HCT116 (cell line): Measurements from ENCODE around the gene PREX1. TPM values are rescaled to one million over a fixed set of nuclear protein-coding genes. Genes with fewer than 3 reads are reported as not detected.

Source experiments
- ATAC-seq: fragments of 200-7000 bp; cut with Tn5 transposase; 2 replicates; pipeline ENCODE4 v1.9.1; 2020; ENCODE audit warnings: mild to moderate bottlenecking, moderate library complexity
- BruUV-seq: library from RNA; stranded (reverse); fragments of 400-500 nt; replicated peaks from 2 replicates; lab custom pipeline; 2021; lab: Mats Ljungman, UMichigan
- CTCF ChIA-PET: fragments of 300-600 bp; sonication (Branson Sonifier 250); formaldehyde crosslinking; loops from one replicate; lab custom pipeline; 2021; ENCODE audit warnings: antibody characterized with exemption; lab: Charles Lee
- POLR2A ChIA-PET: fragments of 300-600, 350-600 bp; sonication (Branson Sonifier 250); formaldehyde crosslinking; loops from one replicate; lab custom pipeline; 2021; ENCODE audit warnings: antibody characterized with exemption; lab: Charles Lee
- RAD21 ChIA-PET, 2 experiments: fragments of 300-600 bp; sonication (Branson Sonifier 250); formaldehyde crosslinking; loops; one replicate each; lab custom pipeline; 2023; ENCODE audit warnings: low total read pairs in 2 of 2; ENCODE audit not compliant: uncharacterized antibody in 2 of 2, unreplicated experiment in 2 of 2, low non-redundant PET in 1 of 2; lab: Charles Lee
- DNase-seq: peaks from one replicate; pipeline ENCODE4 v3.0.0-alpha.2; 2010; ENCODE audit warnings: low read depth, low spot score
- H2AFZ ChIP-seq: fragments of 200-600 bp; shearing (Covaris generic), sonication (generic); 2 replicates; pipeline ENCODE4 v1.6.1; 2017; ENCODE audit warnings: low read depth, mixed run types, mixed read lengths, antibody characterized with exemption, low read length; ENCODE audit not compliant: poor library complexity, severe bottlenecking
- H3K27ac ChIP-seq: 2 replicates; pipeline ENCODE4 v1.5.1; 2012; ENCODE audit warnings: low read depth, low read length
- H3K27me3 ChIP-seq: fragments of 200-600 bp; sonication (generic); 2 replicates; pipeline ENCODE4 v1.6.1; 2016; ENCODE audit warnings: mixed run types, low read length, mixed read lengths; ENCODE audit not compliant: insufficient read depth
- H3K36me3 ChIP-seq, 2 experiments: fragments of 200-500 bp in 1 of 2; fragments of 200-600 bp in 1 of 2; sonication (Bioruptor generic) in 1 of 2; sonication (generic) in 1 of 2; 2 replicates each; pipeline versions ENCODE4 v1.5.1 to v1.6.1; 2014 to 2016; ENCODE audit warnings: low read length in 2 of 2, inconsistent platforms in 1 of 2, mixed read lengths in 1 of 2, mixed run types in 1 of 2; ENCODE audit not compliant: insufficient read depth in 2 of 2, control insufficient read depth in 1 of 2
- H3K4me1 ChIP-seq, 2 experiments: fragments of 200-600 bp in 1 of 2; sonication (generic) in 1 of 2; 2 replicates each; pipeline versions ENCODE4 v1.5.1 to v1.6.1; 2012 to 2017; ENCODE audit warnings: low read length in 2 of 2, inconsistent platforms in 1 of 2, mild to moderate bottlenecking in 1 of 2, mixed read lengths in 1 of 2, mixed run types in 1 of 2, moderate library complexity in 1 of 2; ENCODE audit not compliant: insufficient read depth in 2 of 2, control insufficient read depth in 1 of 2
- H3K4me2 ChIP-seq: fragments of 200-600 bp; sonication (generic); 2 replicates; pipeline ENCODE4 v1.6.1; 2017; ENCODE audit warnings: mixed run types, low read length, mixed read lengths
- H3K4me3 ChIP-seq, 2 experiments: fragments of 200-600 bp in 1 of 2; sonication (generic) in 1 of 2; replicated peaks in 1 of 2; 2 replicates each; pipeline ENCODE4 v1.5.1; 2011 to 2016; ENCODE audit warnings: low read length in 2 of 2, control low read depth in 1 of 2, low read depth in 1 of 2, mild to moderate bottlenecking in 1 of 2, mixed read lengths in 1 of 2, mixed run types in 1 of 2
- H3K79me2 ChIP-seq: fragments of 200-600 bp; sonication (generic); 2 replicates; pipeline ENCODE4 v1.6.1; 2017; ENCODE audit warnings: mild to moderate bottlenecking, mixed run types, low read length, moderate library complexity, mixed read lengths; ENCODE audit not compliant: insufficient read depth
- H3K9ac ChIP-seq: fragments of 200-600 bp; sonication (generic); 2 replicates; pipeline ENCODE4 v1.6.1; 2016; ENCODE audit warnings: low read length, mixed read lengths
- H3K9me2 ChIP-seq: fragments of 200-600 bp; sonication (generic), shearing (Covaris generic); 2 replicates; pipeline ENCODE4 v1.6.1; 2017; ENCODE audit warnings: mixed run types, mild to moderate bottlenecking, moderate library complexity; ENCODE audit not compliant: insufficient read depth
- H3K9me3 ChIP-seq, 2 experiments: fragments of 200-500 bp in 1 of 2; fragments of 200-600 bp in 1 of 2; sonication (Bioruptor generic) in 1 of 2; sonication (generic) in 1 of 2; 2 replicates each; pipeline ENCODE4 v1.6.1; 2014 to 2017; ENCODE audit warnings: low read length in 2 of 2, mixed read lengths in 2 of 2, inconsistent platforms in 1 of 2, low read depth in 1 of 2, mild to moderate bottlenecking in 1 of 2, mixed run types in 1 of 2, moderate library complexity in 1 of 2; ENCODE audit not compliant: control insufficient read depth in 1 of 2, insufficient read depth in 1 of 2
- H4K20me1 ChIP-seq: fragments of 200-600 bp; sonication (generic), shearing (Covaris generic); 2 replicates; pipeline ENCODE4 v1.6.1; 2017; ENCODE audit warnings: mixed run types, mild to moderate bottlenecking, moderate library complexity; ENCODE audit not compliant: insufficient read depth
- ATF3 ChIP-seq: IDR thresholded peaks from 2 replicates; pipeline ENCODE4 v1.6.1; 2012
- CBX3 ChIP-seq: IDR thresholded peaks from 2 replicates; pipeline ENCODE4 v1.6.1; 2012; ENCODE audit warnings: low read depth
- CEBPB ChIP-seq: IDR thresholded peaks from 2 replicates; pipeline ENCODE4 v1.6.1; 2012; ENCODE audit warnings: low read depth
- EGR1 ChIP-seq: IDR thresholded peaks from 2 replicates; pipeline ENCODE4 v1.6.1; 2012; ENCODE audit warnings: low read depth
- ELF1 ChIP-seq: IDR thresholded peaks from 2 replicates; pipeline ENCODE4 v1.6.1; 2012; ENCODE audit warnings: low read depth, borderline replicate concordance
- FOSL1 ChIP-seq: IDR thresholded peaks from 2 replicates; pipeline ENCODE4 v1.6.1; 2012; ENCODE audit warnings: low read depth
- JUND ChIP-seq: IDR thresholded peaks from 2 replicates; pipeline ENCODE4 v1.6.1; 2012
- MAX ChIP-seq: IDR thresholded peaks from 2 replicates; pipeline ENCODE4 v1.6.1; 2012
- POLR2A ChIP-seq: IDR thresholded peaks from 2 replicates; pipeline ENCODE4 v1.7.0; 2011; ENCODE audit warnings: borderline replicate concordance; ENCODE audit not compliant: insufficient read depth, insufficient read length; ENCODE audit errors: extremely low read depth
- POLR2AphosphoS5 ChIP-seq: IDR thresholded peaks from 2 replicates; pipeline ENCODE4 v1.6.1; 2011; ENCODE audit warnings: mild to moderate bottlenecking, low read depth, low read length, moderate library complexity
- RAD21 ChIP-seq: IDR thresholded peaks from 2 replicates; pipeline ENCODE4 v1.6.1; 2012; ENCODE audit warnings: low read depth, mild to moderate bottlenecking
- REST ChIP-seq: IDR thresholded peaks from 2 replicates; pipeline ENCODE4 v1.6.1; 2012; ENCODE audit warnings: low read depth
- SIN3A ChIP-seq: IDR thresholded peaks from 2 replicates; pipeline ENCODE4 v1.6.1; 2012; ENCODE audit warnings: low read depth
- SP1 ChIP-seq: IDR thresholded peaks from 2 replicates; pipeline ENCODE4 v1.6.1; 2012; ENCODE audit warnings: low read depth
- SRF ChIP-seq: IDR thresholded peaks from 2 replicates; pipeline ENCODE4 v1.6.1; 2012; ENCODE audit warnings: low read depth
- TCF7L2 ChIP-seq: IDR thresholded peaks from 2 replicates; pipeline ENCODE4 v1.7.0; 2011; ENCODE audit warnings: borderline replicate concordance, inconsistent platforms; ENCODE audit not compliant: insufficient read depth, insufficient read length; ENCODE audit errors: extremely low read depth
- YY1 ChIP-seq: IDR thresholded peaks from 2 replicates; pipeline ENCODE4 v1.6.1; 2011; ENCODE audit warnings: low read length, low read depth, moderate library complexity, mild to moderate bottlenecking; ENCODE audit not compliant: insufficient replicate concordance; ENCODE audit errors: extremely low read depth
- ZBTB33 ChIP-seq: IDR thresholded peaks from 2 replicates; pipeline ENCODE4 v1.6.1; 2011; ENCODE audit warnings: mild to moderate bottlenecking, low read length, moderate library complexity; ENCODE audit not compliant: insufficient replicate concordance; ENCODE audit errors: extremely low read depth
- intact Hi-C: fragments of 100-400 bp; cut with micrococcal nuclease; formaldehyde crosslinking; loops from 2 replicates; pipeline ENCODE4 v1.10.0; 2022
- total RNA-seq: library from RNA; stranded (reverse); gene quantifications from one replicate; pipeline ENCODE4 v1.2.1, GENCODE V29; 2021; ENCODE audit not compliant: unreplicated experiment
- TF ChIP-seq, protein P1 (sequence below), 3 experiments: fragments of 200-600 bp in 1 of 3; sonication (generic) in 1 of 3; IDR thresholded peaks in 2 of 3; conservative IDR thresholded peaks in 1 of 3; 2 replicates each; pipeline ENCODE4 v1.5.1; 2012 to 2017; ENCODE audit warnings: low read depth in 2 of 3, low read length in 2 of 3, antibody characterized with exemption in 1 of 3, borderline replicate concordance in 1 of 3, control low read depth in 1 of 3, mild to moderate bottlenecking in 1 of 3, mixed read lengths in 1 of 3, mixed run types in 1 of 3, moderate library complexity in 1 of 3; ENCODE audit not compliant: insufficient read depth in 1 of 3

PREX1 gene
- total RNA-seq, 1 experiment from 2014 or later = 6.1 TPM

DNA sequence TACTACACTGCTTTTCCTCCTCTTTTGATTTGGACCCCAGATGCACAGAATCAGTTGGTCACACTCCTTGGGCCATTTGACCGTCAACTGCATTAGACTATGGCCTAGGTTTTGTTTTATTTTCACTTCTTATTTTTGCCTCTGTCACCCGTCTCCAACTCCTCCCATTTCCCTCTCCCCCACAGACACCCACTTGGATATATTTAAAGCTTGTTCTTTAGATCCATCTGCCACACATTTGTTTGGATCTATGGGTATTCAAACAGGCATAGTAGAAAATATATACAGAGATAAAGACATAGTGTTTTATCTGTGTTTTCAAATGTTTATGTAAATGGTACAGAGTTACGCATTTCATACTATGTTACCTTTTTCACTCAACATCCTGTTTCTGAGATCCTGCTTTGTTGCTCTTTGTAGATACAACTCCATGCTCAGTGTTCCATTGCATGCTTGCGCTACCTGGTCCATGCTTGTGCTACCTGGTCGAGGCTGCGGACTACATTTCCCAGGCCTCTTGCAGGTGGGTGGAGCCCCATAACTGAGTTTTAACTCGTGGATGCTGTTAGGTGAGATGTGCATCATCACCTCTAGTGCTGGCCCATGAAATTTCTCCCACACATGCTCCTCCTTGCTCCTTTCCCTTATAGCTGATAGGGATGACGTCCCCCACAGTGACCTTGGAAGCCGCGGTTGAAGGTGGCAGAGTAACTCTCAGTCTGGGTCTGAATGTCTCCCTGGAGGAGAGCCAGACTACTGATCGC is 11.5 kb upstream of the PREX1 start:
- no peak overlapping the region for H3K27ac ChIP-seq
- no peak overlapping the region for H2AFZ ChIP-seq
- no peaks in the 10 kb centered on the region for H3K27me3 ChIP-seq
- DNase-seq (no peak), ATAC-seq (peak; percentile 65)
- CTCF ChIA-PET = no interaction called here
- POLR2A ChIA-PET = no interaction called here
- H3K4me2 ChIP-seq = no peak overlapping the region
- H3K9me2 ChIP-seq = no peaks in the 10 kb centered on the region
- TF ChIP-seq YY1 (no peak), CBX3 (no peak), POLR2AphosphoS5 (no peak), SRF (no peak), MAX (no peak), ELF1 (no peak), ZBTB33 (no peak), ATF3 (no peak), SP1 (no peak), CEBPB (no peak), TCF7L2 (no peak), SIN3A (no peak), EGR1 (no peak), JUND (no peak), POLR2A (no peak), FOSL1 (no peak), REST (no peak), RAD21 (no peak)
- TF ChIP-seq, protein P1, sequence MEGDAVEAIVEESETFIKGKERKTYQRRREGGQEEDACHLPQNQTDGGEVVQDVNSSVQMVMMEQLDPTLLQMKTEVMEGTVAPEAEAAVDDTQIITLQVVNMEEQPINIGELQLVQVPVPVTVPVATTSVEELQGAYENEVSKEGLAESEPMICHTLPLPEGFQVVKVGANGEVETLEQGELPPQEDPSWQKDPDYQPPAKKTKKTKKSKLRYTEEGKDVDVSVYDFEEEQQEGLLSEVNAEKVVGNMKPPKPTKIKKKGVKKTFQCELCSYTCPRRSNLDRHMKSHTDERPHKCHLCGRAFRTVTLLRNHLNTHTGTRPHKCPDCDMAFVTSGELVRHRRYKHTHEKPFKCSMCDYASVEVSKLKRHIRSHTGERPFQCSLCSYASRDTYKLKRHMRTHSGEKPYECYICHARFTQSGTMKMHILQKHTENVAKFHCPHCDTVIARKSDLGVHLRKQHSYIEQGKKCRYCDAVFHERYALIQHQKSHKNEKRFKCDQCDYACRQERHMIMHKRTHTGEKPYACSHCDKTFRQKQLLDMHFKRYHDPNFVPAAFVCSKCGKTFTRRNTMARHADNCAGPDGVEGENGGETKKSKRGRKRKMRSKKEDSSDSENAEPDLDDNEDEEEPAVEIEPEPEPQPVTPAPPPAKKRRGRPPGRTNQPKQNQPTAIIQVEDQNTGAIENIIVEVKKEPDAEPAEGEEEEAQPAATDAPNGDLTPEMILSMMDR (IDR thresholded peaks at IDR 0.05 in 2 of 3, conservative IDR thresholded peaks at IDR 0.05 in 1 of 3; ENCODE audit: borderline replicate concordance in 1 of 3, insufficient read depth in 1 of 3, low read depth in 2 of 3, low read length in 2 of 3) = no peak
- RAD21 ChIA-PET = no interaction called here
- peaks cover 9 to 15% of the 10 kb centered on the region in 2 experiments for H3K4me1 ChIP-seq
- no peaks in the 10 kb centered on the region for H3K79me2 ChIP-seq
- no TSS peak for BruUV-seq
- intact Hi-C loops = no loop called here
- no peak overlapping the region for H3K9ac ChIP-seq
- no peak overlapping the region for H3K4me3 ChIP-seq
- no peaks in the 10 kb centered on the region for H3K36me3 ChIP-seq
- no peaks in the 10 kb centered on the region for H4K20me1 ChIP-seq
- no peaks in the 10 kb centered on the region for H3K9me3 ChIP-seq
